GM04503 (cell line): Measurements from ENCODE around the gene AP2A2.

Source experiments
- DNase-seq: peaks from one replicate; pipeline ENCODE4 v3.0.0-alpha.2; 2012; ENCODE audit warnings: low read depth

Gene AP2A2

DNA sequence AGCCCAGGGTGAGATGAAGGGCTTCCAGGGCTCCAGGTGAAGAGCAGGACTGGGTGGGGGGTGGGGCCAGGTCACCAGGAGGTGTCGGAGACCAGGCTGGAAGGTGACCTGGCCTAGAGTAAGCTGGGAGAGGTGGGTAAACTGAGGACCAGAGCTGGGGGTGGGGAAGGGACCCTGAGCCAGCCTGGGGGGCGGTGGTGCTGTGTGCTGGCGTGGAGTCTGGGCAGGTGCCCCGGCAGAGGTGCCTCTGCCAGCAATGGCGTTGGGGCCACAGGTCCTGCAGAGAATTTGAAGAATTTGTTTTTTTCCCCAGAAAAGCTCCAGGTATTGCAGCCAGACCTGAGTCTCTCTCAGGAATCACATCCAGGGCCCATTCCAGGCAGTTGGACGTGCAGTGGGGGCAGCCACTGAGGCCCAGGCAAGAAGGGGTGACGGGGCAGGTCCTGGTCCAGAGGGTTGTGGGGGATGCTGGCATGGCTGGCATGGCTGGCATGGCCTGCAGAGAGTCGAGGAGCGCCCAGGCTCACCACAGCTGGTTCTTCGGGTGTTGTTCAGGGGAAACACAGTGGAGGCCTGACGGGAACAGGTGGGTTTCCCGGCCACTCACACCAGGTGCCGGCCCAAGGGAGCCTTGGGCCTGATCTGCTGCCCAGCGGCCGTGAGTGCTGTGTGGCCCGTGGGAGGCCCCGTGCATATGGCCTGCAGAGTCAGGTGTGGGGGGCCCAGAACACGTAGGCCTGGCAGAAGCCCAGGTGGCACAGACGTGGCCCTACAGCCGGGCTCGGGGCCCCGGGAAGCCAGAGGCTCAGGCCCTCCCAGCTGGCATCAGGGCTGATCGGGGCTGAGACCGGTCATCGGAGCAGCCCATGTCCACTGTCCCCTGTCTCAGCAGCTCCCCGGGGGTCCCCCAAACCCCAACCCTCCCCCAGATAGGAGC lies 117.2 kb downstream of the AP2A2 start:
- DNase-seq, result no peak

DNA sequence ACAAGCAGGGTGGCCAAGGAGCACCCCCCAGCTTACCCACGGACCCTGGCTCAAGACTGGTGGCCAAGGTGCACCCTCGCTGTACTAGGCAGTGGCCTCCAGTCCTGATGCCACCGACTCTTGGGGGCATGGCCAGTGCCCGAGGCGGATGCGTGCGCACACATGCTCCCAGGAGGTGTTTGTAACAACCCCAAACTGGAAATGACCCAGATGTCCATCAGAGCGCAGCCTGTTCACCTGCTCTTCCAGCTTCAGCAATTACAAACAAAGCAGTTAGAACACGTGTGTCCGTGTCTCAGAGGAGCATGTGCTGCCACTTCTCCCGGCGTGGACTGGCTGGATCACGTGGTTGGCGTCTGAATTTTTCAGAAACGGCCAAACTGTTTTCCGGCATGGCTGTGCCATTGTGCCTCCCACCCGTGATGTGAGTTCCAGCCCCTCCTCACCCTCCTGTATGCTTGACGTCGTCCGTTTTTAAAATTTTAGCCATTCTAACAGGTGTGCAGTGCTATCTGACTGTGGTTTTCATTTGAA lies 118.0 kb downstream of the AP2A2 start:
- no peak for DNase-seq

DNA sequence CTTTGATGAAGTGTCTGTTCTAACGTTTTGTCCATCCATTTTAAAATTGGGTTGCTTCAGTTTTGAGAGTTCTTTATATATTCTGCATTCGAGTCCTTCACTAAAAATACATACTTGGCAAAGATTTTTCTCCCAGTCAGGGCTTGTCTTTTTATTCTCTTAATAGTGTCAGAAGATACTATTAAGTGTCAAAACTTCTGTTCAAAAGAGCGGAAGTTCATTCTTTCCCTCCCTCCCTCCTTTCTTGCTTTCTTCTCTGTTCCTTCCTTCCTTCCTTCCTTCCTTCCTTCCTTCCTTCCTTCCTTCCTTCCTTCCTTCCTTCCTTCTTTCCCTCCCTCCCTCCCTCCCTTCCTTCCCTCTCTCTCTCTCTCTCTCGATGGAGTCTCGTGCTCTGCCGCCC lies 118.5 kb downstream of the AP2A2 start:
- no peak for DNase-seq

DNA sequence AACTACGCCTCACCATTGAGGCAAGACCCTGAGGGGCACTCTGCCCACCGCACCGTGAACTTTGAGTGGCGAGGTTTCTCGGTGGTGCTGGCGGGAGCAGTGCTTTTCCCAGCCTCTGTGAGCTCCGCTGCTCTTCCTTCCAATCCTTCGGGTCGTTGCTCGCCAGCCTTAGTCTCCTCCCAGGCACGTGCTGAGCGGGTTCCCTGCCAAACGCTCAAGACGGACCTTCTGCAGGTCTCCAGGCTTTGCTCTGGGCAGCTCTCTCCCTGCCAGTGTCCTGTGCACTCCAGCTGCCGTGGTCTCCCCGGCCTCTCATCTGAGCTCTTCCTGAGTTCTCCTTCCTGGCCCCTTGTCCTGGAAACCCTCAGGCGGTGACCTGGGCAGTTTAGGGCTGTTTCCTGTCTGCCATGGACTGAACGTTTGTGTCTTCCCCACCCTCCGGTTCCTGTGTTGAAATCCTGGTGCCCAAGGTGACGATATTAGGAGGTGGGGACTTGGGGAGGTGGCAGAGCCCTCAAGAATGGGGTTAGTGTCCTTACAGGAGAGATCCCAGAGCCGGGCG lies 122.0 kb downstream of the AP2A2 start:
- no peak for DNase-seq

DNA sequence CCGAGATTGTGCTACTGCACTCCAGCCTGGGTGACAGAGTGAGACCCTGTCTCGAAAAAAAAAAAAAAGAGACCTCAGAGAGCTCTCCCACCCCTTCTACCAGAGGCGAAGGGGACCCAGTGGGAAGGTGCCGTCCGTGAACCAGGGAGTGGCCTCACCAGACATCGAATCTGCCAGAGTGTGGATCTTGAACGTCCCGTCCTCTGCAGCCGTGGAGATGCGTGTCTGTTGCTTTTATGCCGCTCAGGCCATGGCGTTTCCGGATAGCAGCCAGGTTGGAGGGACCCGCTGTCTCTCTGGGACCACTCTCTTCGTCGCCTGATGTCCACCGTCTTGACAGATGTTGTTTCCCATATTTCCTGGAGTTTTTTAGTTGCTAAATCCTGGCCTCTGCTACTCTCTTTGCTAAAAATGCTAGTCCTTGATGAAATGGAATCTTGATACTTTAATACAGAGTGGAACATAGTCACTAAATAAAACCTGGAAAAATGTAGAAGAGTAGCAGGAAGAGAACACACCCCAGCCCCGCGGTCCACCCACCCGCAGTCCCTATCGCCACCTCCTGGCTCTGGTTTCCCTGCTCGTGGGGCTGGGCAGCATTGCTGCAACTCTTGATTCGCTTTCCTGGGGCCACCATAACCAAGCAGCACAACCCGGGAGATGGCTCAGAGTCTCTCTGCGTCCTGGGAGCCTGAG lies 122.9 kb downstream of the AP2A2 start:
- DNase-seq, result no peak

DNA sequence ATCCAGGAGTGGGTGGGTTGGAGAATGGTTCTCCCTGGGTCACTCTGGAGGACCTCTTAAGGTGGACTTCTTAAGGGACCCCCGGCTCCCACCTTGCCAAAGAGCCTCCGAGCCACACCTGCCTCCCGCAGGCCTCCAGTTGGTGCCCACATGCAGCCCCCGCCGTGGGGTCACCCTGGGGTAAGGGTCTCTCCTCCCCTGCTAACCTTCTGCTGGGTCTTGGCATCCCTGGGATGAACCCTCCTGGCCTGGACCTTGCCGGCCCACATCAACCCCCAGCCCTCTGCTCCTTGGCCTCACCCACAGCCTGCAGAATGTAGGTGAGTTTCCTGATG lies 123.4 kb downstream of the AP2A2 start:
- DNase-seq, result no peak

DNA sequence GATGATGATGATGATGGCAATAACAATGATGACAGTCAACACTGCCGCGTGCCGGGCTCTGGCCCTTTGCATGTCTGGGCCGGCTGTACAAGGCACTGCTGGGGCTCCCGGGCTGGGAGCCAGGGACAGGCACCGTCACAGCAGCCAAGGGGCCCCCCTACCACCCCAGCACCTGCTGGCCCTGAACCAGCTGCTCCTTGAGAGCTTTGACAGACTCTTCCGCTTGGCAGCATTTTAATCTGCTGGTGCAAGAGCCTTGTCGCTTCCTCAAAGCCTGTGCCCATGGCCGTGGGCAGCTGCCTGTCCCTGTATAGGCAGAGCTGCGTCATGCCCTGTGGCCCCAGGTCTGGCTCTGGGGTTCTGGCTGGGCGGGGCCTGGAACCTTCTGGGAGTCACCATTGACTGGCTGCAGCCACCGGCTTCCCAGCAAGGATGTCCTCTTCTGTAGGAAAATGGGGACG lies 123.8 kb downstream of the AP2A2 start:
- DNase-seq, result no peak

DNA sequence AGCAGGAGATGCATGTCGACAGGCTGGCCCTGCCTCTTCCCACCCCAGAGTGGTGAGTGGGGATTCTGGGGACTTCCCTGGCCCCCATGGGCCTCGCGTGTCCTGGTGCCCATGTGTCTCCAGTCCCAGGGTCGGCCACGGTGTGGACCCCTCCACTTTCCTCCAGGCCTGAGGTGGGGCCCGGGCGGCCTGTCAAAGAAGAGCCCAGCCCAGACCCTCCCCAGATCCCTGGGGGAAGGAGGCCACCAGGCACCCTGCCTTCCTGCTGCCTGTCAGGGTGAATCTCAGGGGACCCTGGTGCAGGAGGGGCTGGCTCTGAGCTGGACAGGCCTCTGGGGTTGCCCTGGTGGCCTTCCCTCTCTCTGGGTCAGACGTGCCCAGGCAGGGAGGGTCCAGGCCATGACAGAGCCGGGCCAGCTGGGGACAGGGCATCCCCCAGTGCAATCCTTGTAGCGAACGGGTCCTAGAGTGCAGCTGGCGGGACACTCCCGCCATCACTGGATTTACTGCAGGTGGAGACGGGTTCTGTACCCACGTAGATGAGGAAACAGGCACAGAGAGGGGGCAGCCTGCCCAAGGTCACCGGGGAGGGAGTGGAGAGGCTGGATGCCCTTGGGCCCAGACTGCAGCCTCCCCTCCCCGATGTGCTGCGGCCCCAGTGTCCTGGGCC lies 124.4 kb downstream of the AP2A2 start:
- DNase-seq, result no peak

DNA sequence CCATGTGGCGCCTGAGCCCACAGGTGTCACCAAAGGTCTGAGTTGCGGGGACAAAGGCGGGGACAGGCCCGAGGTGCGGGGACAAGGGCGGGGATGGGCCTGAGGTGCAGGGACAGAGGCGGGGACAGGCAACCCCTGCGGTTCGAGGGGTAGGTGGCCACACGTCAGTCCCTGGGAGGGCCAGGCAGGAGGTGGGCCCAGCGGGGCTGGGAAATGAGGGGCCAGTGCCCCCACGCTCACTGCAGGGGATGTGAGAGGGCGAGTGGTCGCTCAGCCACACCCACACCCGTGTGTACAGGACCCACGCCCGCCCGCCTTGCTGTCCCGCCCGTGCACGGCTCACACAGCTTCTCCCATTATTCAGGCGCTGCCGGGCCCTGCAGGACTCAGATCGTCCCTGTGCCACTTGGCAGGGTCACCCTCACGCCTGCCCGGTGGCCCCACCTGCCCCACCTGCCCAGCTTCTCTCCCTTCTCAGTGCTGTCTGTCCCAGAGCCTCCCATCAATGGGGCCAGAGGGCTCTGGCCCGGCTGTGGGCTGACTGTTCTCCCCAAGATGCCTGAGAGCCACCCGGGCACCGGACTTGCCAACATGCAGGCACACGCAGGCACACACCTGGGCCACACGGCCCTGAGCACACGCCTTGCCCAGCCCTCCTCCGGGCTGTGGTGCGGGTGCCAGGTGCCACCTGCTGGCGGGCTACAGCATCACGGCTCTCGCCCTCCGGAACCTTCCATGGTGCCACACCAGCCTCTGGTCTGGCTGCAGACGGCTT lies 125.1 kb downstream of the AP2A2 start:
- no peak for DNase-seq

DNA sequence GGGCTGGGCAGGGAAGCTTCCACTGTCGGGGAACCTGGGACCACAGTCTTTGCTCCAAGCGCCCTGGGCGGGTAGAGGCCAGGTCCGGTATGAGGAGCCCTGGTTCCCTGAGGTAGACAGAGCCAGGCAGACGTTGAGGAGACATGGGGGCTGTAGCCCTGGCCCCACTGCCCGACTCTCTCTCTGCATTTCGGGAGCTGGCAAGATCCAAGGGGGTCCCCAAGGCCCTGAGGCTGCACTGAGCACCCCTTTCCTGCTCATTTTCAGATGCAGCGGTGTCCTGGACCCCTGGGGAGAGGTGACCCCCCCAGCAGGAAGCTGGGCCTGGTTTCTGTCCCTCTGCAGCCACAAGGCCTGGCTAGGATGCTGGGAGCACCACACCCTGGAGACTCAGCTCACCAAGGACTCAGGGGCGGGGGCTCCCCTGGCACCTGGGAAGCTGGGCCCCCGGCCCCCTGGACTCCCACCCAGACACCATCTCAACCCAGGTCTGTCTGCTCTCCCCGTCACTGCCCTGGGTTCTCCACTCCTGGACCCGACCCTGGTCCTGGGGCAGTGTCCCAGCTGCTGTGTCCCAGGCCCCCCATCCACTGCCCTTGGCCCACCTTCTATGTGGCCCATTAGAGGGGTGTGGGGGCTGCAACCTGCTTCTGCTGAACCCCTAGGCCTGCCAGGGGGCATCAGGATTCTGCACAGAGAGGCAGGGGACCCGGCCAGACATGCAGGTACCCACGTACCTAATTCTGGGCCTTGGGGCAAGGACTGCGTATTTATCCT lies 125.9 kb downstream of the AP2A2 start:
- DNase-seq, result no peak

DNA sequence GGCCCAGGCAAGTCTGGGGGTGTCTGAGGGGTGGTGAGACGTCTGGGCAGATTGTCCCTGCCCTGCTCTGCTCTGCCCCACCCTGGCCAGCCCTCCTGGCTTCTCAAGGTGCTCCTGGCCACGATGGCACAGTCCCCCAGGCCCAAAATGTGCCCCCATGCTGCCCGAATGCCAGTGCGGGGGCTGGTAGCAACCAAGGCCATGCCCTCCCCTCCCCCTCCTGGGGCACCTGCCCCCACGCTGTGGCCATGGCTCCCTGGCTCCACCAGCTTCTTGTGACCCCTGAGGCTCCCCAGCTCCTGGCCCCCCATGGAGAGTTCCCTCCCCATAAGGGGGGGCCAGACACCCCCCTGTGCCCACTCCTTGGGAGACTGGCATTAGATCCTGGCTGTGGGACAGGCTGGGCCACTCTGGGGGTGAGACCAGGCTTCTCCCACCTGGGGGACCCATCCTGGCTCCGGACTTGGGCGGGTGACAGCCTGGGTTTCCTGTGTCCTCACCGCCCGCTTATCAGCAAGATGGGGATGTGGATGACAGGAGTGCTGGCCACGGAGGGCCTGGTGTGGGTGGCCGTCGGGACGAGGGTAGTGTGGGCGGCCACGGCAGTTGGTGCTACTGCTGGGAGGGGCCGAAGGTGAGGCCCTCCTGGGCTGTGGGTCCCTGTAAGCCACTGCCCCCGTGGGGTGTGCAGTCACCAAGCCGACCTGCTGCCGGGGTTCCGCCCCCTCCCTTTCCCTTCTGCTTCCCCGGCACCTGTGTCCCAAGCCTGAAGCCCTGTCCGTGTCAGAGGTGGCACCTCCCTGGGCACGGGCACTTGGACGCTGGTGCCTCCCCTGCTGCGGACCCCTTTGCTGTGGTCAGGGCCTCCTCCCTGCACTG lies 126.7 kb downstream of the AP2A2 start:
- DNase-seq, result no peak

DNA sequence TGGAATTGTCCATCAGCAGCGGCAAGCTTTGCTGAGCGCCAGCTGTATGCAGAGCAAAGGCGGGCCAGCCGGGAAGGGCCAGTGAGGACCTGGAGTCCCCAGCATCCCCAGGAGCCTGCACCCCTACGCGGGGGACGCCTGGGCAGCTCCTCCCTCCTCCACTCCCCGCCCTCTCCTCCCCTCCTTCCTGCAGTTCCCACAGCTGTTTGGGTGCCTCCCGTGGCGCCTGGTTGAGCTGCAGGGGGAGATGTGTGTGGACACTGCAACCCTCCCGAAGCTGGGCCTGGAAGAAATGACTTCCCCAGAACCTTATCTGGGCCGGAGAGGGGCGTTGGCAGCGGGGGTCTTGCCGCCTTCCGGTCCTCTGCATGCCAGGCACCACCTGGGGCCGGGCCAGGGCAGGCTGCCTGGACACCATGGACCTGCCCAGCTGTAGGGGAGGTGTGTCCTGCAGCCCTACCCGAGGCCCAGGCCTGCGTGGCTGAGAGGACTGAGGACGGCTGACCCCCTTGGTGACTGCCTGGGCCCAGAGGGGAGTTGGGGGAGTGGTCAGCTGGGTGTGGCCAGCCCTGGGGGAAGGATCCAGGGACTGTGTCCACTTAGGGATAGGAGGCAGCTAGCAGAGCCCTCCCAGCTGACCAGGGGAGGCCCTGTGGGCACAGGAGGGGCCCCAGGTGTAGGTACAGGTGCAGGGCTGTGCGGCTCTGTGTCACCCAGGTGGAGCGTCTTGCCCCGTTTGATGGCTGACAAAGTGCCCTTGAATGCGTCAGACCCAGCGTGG lies 127.6 kb downstream of the AP2A2 start:
- no peak for DNase-seq

DNA sequence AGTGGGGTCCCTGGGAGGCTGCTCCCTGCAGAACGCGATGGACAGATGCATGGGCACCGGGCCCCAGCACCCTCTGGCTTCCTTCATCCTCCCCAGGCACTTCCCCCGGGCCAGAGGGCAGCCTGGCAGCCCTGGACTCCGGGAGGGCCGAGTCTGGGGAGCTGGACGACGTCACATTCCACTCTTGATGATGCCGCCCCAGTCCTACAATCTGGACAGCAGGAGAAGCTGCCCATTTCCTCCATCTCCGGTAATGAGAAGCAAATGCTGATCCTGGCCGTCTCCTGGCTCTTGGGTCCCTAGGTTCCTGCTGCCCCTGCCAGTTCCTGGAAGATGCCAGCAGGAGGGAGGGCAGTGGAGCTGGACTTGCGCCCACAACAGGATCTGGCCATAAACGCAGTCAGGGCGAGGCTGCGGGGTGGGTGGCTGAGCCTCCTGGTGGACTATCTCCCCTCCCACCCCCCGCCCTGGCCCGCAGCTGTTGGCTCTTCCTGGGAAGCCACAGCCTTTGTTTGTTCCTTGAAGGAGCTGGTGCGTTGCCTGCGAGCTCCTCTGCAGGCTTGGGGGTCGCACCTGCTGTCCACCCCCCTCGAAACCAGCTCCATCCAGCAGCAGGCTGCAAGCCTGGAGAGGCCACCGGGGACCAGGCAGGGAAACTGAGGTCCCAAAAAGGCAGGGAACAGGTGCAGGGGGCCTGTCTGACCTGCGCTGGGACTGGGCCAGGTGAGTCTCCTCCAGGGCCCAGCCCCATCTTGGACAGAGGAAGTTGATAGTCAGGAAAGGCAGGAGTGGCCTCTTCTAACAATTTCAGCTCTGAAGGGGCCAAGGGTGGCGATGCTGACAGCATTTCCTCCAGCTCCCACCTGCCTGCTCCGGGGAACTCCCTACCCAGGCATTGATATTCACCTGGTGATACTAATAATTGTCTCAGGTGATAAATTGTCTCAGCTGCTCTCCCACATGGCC lies 128.8 kb downstream of the AP2A2 start:
- no peak for DNase-seq

DNA sequence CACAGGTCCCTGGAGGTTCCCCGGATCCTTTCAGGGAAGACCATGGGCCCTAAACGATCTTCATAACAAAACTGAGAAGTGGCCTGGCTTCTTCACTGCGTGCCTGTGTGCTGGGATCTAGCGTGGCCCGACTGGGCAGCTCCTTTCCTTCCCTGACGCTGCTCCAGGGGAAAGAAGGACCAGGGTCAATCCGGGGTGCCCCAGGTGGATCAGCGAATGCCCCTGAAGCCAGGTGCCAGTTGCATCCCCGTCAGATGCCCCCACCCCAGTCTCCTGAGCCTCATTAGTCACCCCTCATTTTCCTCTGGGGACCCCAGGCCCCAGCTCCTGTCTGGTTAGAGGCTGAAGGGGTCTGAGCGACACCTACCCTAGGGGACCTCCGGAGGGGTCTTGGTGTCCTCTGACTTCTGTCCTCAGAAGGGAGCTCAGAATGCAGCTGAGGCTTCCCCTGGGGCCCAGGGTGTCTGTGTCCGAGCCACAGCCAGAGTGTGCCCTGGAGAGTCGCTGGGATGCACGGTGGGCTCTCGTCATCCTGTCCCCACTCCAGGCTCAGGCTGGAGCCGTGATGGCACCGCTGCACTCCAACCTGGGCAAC lies 129.5 kb downstream of the AP2A2 start:
- DNase-seq, result no peak

DNA sequence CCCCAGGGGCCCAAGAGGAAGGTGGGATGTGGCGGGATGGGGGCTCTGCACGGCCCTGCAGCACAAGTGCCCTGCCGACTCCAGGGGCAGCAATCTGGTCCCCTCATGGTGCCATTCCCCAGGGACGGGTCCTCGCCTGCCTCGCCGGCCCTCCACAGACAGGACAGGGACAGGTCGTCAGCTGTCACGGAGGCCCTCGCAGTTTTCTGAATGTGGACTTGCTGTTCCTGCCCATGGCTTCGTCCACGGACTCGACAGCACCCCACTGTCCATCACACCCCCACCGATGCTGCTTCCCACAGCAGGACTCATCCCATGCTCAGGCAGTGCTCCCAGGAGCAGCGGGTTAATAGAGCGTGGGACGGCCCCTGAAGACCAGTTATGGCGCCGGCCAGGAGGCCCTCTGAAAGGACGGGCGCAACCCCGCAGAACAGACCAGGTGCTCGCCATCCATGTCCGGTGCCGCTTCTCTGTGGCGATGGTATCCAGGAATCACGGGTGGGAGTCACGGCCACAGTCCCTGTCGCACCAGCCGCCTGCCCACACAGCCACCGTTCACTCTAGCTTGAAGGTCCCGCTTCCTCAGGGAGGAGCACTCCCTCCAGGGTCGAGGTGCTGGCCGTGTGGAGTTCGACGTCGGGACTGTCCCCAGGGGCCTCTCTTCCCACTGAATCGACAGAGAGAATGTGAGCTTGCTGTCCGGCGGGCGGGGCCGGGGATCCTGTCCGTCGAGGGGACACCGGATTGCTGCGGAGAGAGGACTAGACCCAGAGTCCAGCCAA lies 130.5 kb downstream of the AP2A2 start:
- DNase-seq, result no peak

DNA sequence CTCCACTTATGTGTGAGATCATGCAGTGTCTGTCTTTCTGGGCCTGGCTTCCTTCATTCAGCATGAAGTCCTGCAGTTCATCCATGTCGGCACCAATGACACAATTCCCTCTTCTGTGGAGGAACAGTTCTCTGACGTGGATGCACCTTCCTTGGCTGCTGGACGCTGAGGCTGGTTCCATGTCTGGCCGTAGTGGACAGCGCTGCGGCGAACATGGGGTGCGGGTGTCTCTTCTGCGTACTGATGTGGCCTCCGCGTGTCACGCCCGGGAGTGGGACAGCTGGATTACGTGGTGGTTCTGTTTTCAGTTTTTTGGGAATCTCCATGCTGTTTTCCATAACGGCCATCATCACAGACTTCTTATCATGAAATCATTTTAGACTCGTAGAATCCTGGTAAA lies 132.1 kb downstream of the AP2A2 start:
- no peak for DNase-seq

DNA sequence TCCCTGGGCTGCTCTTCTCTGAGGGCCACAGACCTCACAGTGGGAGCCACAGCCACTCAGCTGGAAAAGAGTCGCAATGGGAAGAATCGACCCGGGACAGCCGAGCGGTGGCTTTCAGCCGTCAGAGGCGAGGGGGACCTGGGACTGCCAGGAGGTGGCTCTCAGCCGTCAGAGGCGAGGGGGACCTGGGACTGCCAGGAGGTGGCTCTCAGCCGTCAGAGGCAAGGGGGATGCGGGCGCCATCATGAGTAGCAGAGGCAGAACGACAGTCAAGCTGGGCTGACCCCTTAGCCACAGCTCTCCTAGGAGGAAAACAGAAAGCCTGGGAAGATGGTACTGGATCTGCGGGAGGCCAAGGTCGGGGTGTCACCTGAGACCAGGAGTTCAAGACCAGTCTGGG lies 134.1 kb downstream of the AP2A2 start:
- no peak for DNase-seq
